GM18511 (cell line): ENCODE results near the gene TMEM9.

Experiments
- ATAC-seq: cut with Tn5 transposase; IDR thresholded peaks from one replicate; pipeline ENCODE4 v1.9.1; 2021; ENCODE audit warnings: mild to moderate bottlenecking, moderate library complexity; ENCODE audit not compliant: unreplicated experiment

The TMEM9 gene

GRCh38 chr1:201147396-201148015 lies 6.8 kb downstream of the TMEM9 start:
- no peak for ATAC-seq

GRCh38 chr1:201146626-201147390 lies 7.5 kb downstream of the TMEM9 start:
- ATAC-seq: no peak

- ATAC-seq: no peak
Observed at GRCh38 chr1:201145816-201146215, 8.5 kb downstream of the TMEM9 start.

- ATAC-seq: no peak
Observed at GRCh38 chr1:201145132-201145531, 9.1 kb downstream of the TMEM9 start.

- ATAC-seq: no peak
Observed at GRCh38 chr1:201144701-201145100, 9.6 kb downstream of the TMEM9 start.

- no peak for ATAC-seq
Observed at GRCh38 chr1:201143726-201144635, 10.3 kb downstream of the TMEM9 start.

- no peak for ATAC-seq
Observed at GRCh38 chr1:201142849-201143725, 11.2 kb downstream of the TMEM9 start.

GRCh38 chr1:201142011-201142848 lies 12.0 kb downstream of the TMEM9 start:
- no peak for ATAC-seq

- ATAC-seq: no peak
Observed at GRCh38 chr1:201141418-201141817, 12.9 kb downstream of the TMEM9 start.

- ATAC-seq: no peak
Observed at GRCh38 chr1:201140941-201141260, 13.4 kb downstream of the TMEM9 start.

GRCh38 chr1:201140235-201140940 lies 13.9 kb downstream of the TMEM9 start:
- ATAC-seq: no peak

GRCh38 chr1:201139756-201140155 lies 14.5 kb downstream of the TMEM9 start:
- no peak for ATAC-seq

- no peak for ATAC-seq
Observed at GRCh38 chr1:201139306-201139705, 15.0 kb downstream of the TMEM9 start.

- no peak for ATAC-seq
Observed at GRCh38 chr1:201138311-201138840, 15.9 kb downstream of the TMEM9 start.

- ATAC-seq: no peak
Observed at GRCh38 chr1:201137579-201138310, 16.5 kb downstream of the TMEM9 start.

- ATAC-seq: no peak
Observed at GRCh38 chr1:201137024-201137392, 17.3 kb downstream of the TMEM9 start.

- no peak for ATAC-seq
Observed at GRCh38 chr1:201136355-201137023, 17.8 kb downstream of the TMEM9 start.

GRCh38 chr1:201134405-201134804 lies 19.9 kb downstream of the TMEM9 start:
- ATAC-seq: no peak
